OCI-LY1 (cell line): Measurements from ENCODE around the gene KAT6B.

Source experiments
- H2AFZ ChIP-seq: fragments of 200-600 bp; sonication (generic), shearing (Covaris generic); 2 replicates; pipeline ENCODE4 v1.6.0; 2014; ENCODE audit warnings: antibody characterized with exemption, mild to moderate bottlenecking, low read length
- H3F3A ChIP-seq: fragments of 200-600 bp; sonication (generic), shearing (Covaris generic); 2 replicates; pipeline ENCODE4 v1.6.0; 2014; ENCODE audit warnings: mild to moderate bottlenecking, antibody characterized with exemption, low read length, moderate library complexity; ENCODE audit not compliant: insufficient read depth
- H3K27ac ChIP-seq: fragments of 200-600 bp; sonication (generic); 2 replicates; pipeline ENCODE4 v1.5.1; 2014; ENCODE audit warnings: low read length, mixed run types, mild to moderate bottlenecking, low read depth; ENCODE audit not compliant: poor library complexity, severe bottlenecking
- H3K27me3 ChIP-seq: fragments of 200-600 bp; sonication (generic); 2 replicates; pipeline ENCODE4 v1.6.0; 2014; ENCODE audit warnings: antibody characterized with exemption, mild to moderate bottlenecking, low read length, moderate library complexity; ENCODE audit not compliant: insufficient read depth
- H3K36me3 ChIP-seq: fragments of 200-600 bp; sonication (generic); 2 replicates; pipeline ENCODE4 v1.6.1; 2014; ENCODE audit warnings: mild to moderate bottlenecking, antibody characterized with exemption, low read length, moderate library complexity, mixed read lengths; ENCODE audit not compliant: insufficient read depth
- H3K4me1 ChIP-seq: fragments of 200-600 bp; sonication (generic); 2 replicates; pipeline ENCODE4 v1.5.1; 2014; ENCODE audit warnings: mild to moderate bottlenecking, low read length, moderate library complexity; ENCODE audit not compliant: insufficient read depth, severe bottlenecking
- H3K4me2 ChIP-seq: fragments of 200-600 bp; sonication (generic), shearing (Covaris generic); 2 replicates; pipeline ENCODE4 v1.6.1; 2014; ENCODE audit warnings: low read length
- H3K4me3 ChIP-seq: fragments of 200-600 bp; sonication (generic); 2 replicates; pipeline ENCODE4 v1.5.1; 2014; ENCODE audit warnings: low read length, low read depth, mild to moderate bottlenecking, mixed read lengths; ENCODE audit not compliant: poor library complexity, severe bottlenecking
- H3K79me2 ChIP-seq: fragments of 200-600 bp; shearing (Covaris generic); 2 replicates; pipeline ENCODE4 v1.6.1; 2016; ENCODE audit warnings: mixed run types, low read length, mixed read lengths; ENCODE audit not compliant: insufficient read depth
- H3K9ac ChIP-seq: fragments of 200-600 bp; sonication (generic), shearing (Covaris generic); 2 replicates; pipeline ENCODE4 v1.6.1; 2014; ENCODE audit warnings: mild to moderate bottlenecking, low read length, mixed read lengths
- H3K9me2 ChIP-seq: fragments of 200-600 bp; sonication (generic), shearing (Covaris generic); 2 replicates; pipeline ENCODE4 v1.6.1; 2014; ENCODE audit warnings: low read depth, mild to moderate bottlenecking, low read length, mixed read lengths
- H3K9me3 ChIP-seq: fragments of 200-600 bp; shearing (Covaris generic); 2 replicates; pipeline ENCODE4 v1.6.1; 2014; ENCODE audit warnings: low read length, mixed read lengths
- H4K20me1 ChIP-seq: fragments of 200-600 bp; sonication (generic), shearing (Covaris generic); 2 replicates; pipeline ENCODE4 v1.6.0; 2016; ENCODE audit warnings: mild to moderate bottlenecking, low read length; ENCODE audit not compliant: insufficient read depth
- CTCF ChIP-seq: fragments of 200-600 bp; sonication (generic), shearing (Covaris generic); IDR thresholded peaks from 2 replicates; pipeline ENCODE4 v1.5.1; 2017; ENCODE audit warnings: mild to moderate bottlenecking, antibody characterized with exemption, low read length, moderate library complexity, mixed read lengths
- EZH2 ChIP-seq: fragments of 200-600 bp; sonication (generic), shearing (Covaris generic); IDR thresholded peaks from 2 replicates; pipeline ENCODE4 v1.8.0; 2017; ENCODE audit warnings: borderline replicate concordance, mixed run types, mild to moderate bottlenecking, antibody characterized with exemption, low read length, moderate library complexity, mixed read lengths

Gene KAT6B

DNA sequence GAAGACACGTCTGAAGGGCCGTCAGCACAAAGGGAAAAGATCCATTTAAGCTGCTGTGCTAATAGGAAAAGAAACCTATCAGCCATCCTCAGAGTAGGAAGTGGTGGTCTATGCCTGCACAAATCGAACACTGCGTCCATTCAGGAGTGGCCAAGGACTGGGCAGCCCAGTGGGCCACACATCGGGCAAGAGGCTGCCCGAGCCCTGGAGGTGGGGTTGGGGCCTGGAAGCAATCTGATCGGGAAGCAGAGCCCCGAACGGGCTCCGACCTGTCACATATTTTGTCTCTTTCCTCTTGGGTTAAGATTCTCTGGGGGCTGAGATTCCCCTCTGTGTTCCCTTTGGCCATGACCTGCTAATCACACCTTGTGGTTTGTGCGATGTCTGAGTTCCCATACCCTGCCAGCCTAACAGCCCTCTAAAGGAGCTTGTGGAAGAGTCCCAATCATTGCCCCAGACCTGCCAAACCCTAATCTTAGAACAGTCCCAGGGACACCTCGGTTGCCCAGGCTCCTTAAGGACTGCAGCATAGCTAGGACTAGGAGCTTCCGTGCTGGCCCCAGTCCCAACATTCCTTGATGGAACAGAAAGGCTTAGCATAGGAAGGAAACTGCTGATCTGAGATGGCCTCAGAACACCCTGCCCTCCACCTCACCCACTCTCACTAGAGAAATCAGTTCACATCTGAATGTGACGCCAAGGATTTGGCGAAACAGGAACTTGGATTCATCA lies 207.2 kb downstream of the KAT6B start:
- H3K9me2 ChIP-seq = no peaks in the 10 kb centered on the region
- no peak overlapping the region for H2AFZ ChIP-seq
- peak overlapping the region; percentile 5 for H3K27ac ChIP-seq
- H4K20me1 ChIP-seq = no peaks in the 10 kb centered on the region
- no peak overlapping the region for H3K4me2 ChIP-seq
- no peak overlapping the region for H3K4me3 ChIP-seq
- H3K36me3 ChIP-seq = peaks cover 28% of the 10 kb centered on the region
- H3K9ac ChIP-seq = no peak overlapping the region
- H3K79me2 ChIP-seq = no peaks in the 10 kb centered on the region
- H3K4me1 ChIP-seq = peaks cover 12% of the 10 kb centered on the region
- H3F3A ChIP-seq = no peaks in the 10 kb centered on the region
- H3K9me3 ChIP-seq = no peaks in the 10 kb centered on the region
- no peaks in the 10 kb centered on the region for H3K27me3 ChIP-seq
- TF ChIP-seq EZH2 (no peak), CTCF (no peak)

DNA sequence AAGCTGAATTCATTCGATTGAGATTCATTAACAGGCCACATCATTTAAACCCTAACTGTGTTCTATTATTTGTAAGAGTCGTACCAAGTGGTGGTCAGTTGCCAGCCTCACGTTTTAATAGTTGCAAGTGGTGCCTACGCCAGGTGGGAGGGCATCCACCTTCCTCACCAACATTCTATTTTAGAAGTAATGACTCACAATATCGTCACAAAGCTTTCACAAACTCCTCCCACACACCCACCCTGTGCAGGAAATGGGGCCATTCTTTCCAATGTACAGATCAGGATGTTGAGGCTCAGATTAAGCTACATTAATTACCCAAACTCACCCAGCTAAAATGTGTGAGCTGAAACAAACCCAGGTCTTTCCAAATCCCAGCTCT lies 207.7 kb downstream of the KAT6B start:
- Histone ChIP-seq H3K4me3 (no peak overlapping the region), H3K4me1 (peaks cover 12% of the 10 kb centered on the region), H3F3A (no peaks in the 10 kb centered on the region), H3K4me2 (no peak overlapping the region), H3K79me2 (no peaks in the 10 kb centered on the region), H3K36me3 (peaks cover 22% of the 10 kb centered on the region), H4K20me1 (no peaks in the 10 kb centered on the region), H2AFZ (no peak overlapping the region), H3K9me2 (no peaks in the 10 kb centered on the region), H3K27ac (no peak overlapping the region), H3K27me3 (no peaks in the 10 kb centered on the region), H3K9ac (no peak overlapping the region), H3K9me3 (no peaks in the 10 kb centered on the region)
- TF ChIP-seq CTCF = no peak

GRCh38 chr10:75034714-75035258 lies 208.4 kb downstream of the KAT6B start:
- Histone ChIP-seq H3K4me2 (no peak overlapping the region), H4K20me1 (no peaks in the 10 kb centered on the region)

More at GRCh38 chr10:75034714-75035258, 208.4 kb downstream of the KAT6B start:
- Histone ChIP-seq H3F3A (no peaks in the 10 kb centered on the region), H3K4me1 (peaks cover 12% of the 10 kb centered on the region), H3K27me3 (no peaks in the 10 kb centered on the region), H3K9me3 (no peaks in the 10 kb centered on the region), H3K9ac (no peak overlapping the region), H3K4me3 (no peak overlapping the region), H2AFZ (no peak overlapping the region), H3K79me2 (no peaks in the 10 kb centered on the region), H3K36me3 (peaks cover 16% of the 10 kb centered on the region), H3K9me2 (no peaks in the 10 kb centered on the region), H3K27ac (no peak overlapping the region)
- no peak for TF ChIP-seq CTCF
- TF ChIP-seq EZH2 = no peak
